Keratinocyte (primary cell): Measurements from ENCODE around the gene PHF10. TPM values are rescaled to one million over a fixed set of nuclear protein-coding genes. Genes with fewer than 3 reads are reported as not detected.

Experiments
- DNase-seq: peaks from one replicate; pipeline ENCODE4 v3.0.0-alpha.2; 2011; ENCODE audit warnings: low read depth, missing footprints, low spot score
- FAIRE-seq: peaks from 2 replicates; lab custom pipeline; 2011; peaks lifted over from hg19 to GRCh38; lab: Jason Lieb, UNC
- H2AFZ ChIP-seq: 2 replicates; pipeline ENCODE4 v1.6.0; 2012; ENCODE audit warnings: low read length, control low read depth, inconsistent platforms; ENCODE audit not compliant: control insufficient read depth
- H3K27ac ChIP-seq: 2 replicates; pipeline ENCODE4 v1.5.1; 2011; ENCODE audit warnings: low read length; ENCODE audit not compliant: control insufficient read depth, insufficient read depth
- H3K27me3 ChIP-seq: 3 replicates; pipeline ENCODE4 v1.6.0; 2011; ENCODE audit warnings: low read length; ENCODE audit not compliant: control insufficient read depth, insufficient read depth; ENCODE audit errors: extremely low read depth
- H3K36me3 ChIP-seq, 2 experiments: 2 replicates in 1 of 2; 3 replicates in 1 of 2; pipeline ENCODE4 v1.5.1; 2011; ENCODE audit warnings: low read length in 2 of 2, mild to moderate bottlenecking in 1 of 2; ENCODE audit not compliant: control insufficient read depth in 2 of 2, insufficient read depth in 2 of 2; ENCODE audit errors: extremely low read depth in 1 of 2
- H3K4me1 ChIP-seq: 3 replicates; pipeline ENCODE4 v1.5.1; 2011; ENCODE audit warnings: low read length; ENCODE audit not compliant: control insufficient read depth, insufficient read depth; ENCODE audit errors: extremely low read depth
- H3K4me2 ChIP-seq: 3 replicates; pipeline ENCODE4 v1.6.0; 2011; ENCODE audit warnings: low read depth, low read length; ENCODE audit not compliant: control insufficient read depth, insufficient read depth; ENCODE audit errors: extremely low read depth
- H3K4me3 ChIP-seq, 3 experiments: fragments of 200-600 bp in 1 of 3; sonication (generic) in 1 of 3; 2 replicates in 2 of 3; 3 replicates in 1 of 3; pipeline ENCODE4 v1.5.1; 2011 to 2016; ENCODE audit warnings: low read length in 3 of 3, mild to moderate bottlenecking in 3 of 3, control low read depth in 2 of 3, inconsistent platforms in 1 of 3, low read depth in 1 of 3, mixed read lengths in 1 of 3, mixed run types in 1 of 3, moderate library complexity in 1 of 3; ENCODE audit not compliant: control insufficient read depth in 2 of 3, insufficient read depth in 2 of 3; ENCODE audit errors: extremely low read depth in 1 of 3
- H3K79me2 ChIP-seq: 2 replicates; pipeline ENCODE4 v1.6.0; 2012; ENCODE audit warnings: low read length; ENCODE audit not compliant: control insufficient read depth, insufficient read depth
- H3K9ac ChIP-seq: 3 replicates; pipeline ENCODE4 v1.6.0; 2011; ENCODE audit warnings: low read length; ENCODE audit not compliant: control insufficient read depth, insufficient read depth; ENCODE audit errors: extremely low read depth
- H3K9me1 ChIP-seq: 3 replicates; pipeline ENCODE4 v1.6.0; 2011; ENCODE audit warnings: low read length; ENCODE audit not compliant: control insufficient read depth, insufficient read depth; ENCODE audit errors: extremely low read depth
- H3K9me3 ChIP-seq: 2 replicates; pipeline ENCODE4 v1.5.1; 2012; ENCODE audit warnings: low read depth, low read length; ENCODE audit not compliant: control insufficient read depth
- H4K20me1 ChIP-seq: 3 replicates; pipeline ENCODE4 v1.6.0; 2011; ENCODE audit warnings: low read length; ENCODE audit not compliant: control insufficient read depth, insufficient read depth; ENCODE audit errors: extremely low read depth
- EZH2 ChIP-seq: IDR thresholded peaks from one replicate; pipeline ENCODE4 v1.6.1; 2012; ENCODE audit warnings: inconsistent platforms, mild to moderate bottlenecking, low read length, moderate library complexity
- dilution Hi-C: fragments of 300-500 bp; cut with MboI; formaldehyde crosslinking; loops from one replicate; pipeline ENCODE4 v1.7.0; 2020; ENCODE audit warnings: low sequenced_read_pairs; ENCODE audit not compliant: extremely low pct_ligation_motif_present
- polyA plus RNA-seq, 5 experiments: library from polyadenylated mRNA; depleted of rRNA in 3 of 5; stranded (reverse) in 3 of 5; stranded (forward) in 1 of 5; unstranded in 1 of 5; fragments of >200 nt; gene quantifications; 1 replicate in 1 of 5; 2 replicates in 3 of 5; 3 replicates in 1 of 5; pipeline versions ENCODE4 v1.2.1 to v1.2.3, GENCODE V29; 2011 to 2012; ENCODE audit warnings: missing spikeins in 2 of 5, low read depth in 1 of 5, low replicate concordance in 1 of 5
- TF ChIP-seq, protein P1 (sequence below), 3 experiments: IDR thresholded peaks in 1 of 3; conservative IDR thresholded peaks in 1 of 3; optimal IDR thresholded peaks in 1 of 3; 2 replicates in 2 of 3; 3 replicates in 1 of 3; pipeline versions ENCODE3 to v1.5.1; 2011; ENCODE audit warnings: low read length in 3 of 3, mild to moderate bottlenecking in 3 of 3, moderate library complexity in 2 of 3, control low read depth in 1 of 3, inconsistent platforms in 1 of 3; ENCODE audit not compliant: insufficient read depth in 2 of 3; ENCODE audit errors: extremely low read depth in 1 of 3

Gene PHF10
- polyA plus RNA-seq, 1 donor (not counting 4 experiments of a cell fraction or from before 2014, with no cell fraction given), result 14.5 TPM

- Histone ChIP-seq H3K9me1 (no peaks in the 10 kb centered on the region), H2AFZ (no peak overlapping the region), H3K4me1 (no peaks in the 10 kb centered on the region), H3K4me2 (no peak overlapping the region), H4K20me1 (no peaks in the 10 kb centered on the region), H3K9ac (no peak overlapping the region), H3K9me3 (no peaks in the 10 kb centered on the region), H3K4me3 (no peak overlapping the region), H3K79me2 (peaks cover 22% of the 10 kb centered on the region), H3K27ac (no peak overlapping the region), H3K36me3 (peaks cover 3 to 5% of the 10 kb centered on the region in 2 experiments), H3K27me3 (no peaks in the 10 kb centered on the region)
- dilution Hi-C loops, result no loop called here
- FAIRE-seq (no peak), DNase-seq (no peak)
- TF ChIP-seq, protein P1, sequence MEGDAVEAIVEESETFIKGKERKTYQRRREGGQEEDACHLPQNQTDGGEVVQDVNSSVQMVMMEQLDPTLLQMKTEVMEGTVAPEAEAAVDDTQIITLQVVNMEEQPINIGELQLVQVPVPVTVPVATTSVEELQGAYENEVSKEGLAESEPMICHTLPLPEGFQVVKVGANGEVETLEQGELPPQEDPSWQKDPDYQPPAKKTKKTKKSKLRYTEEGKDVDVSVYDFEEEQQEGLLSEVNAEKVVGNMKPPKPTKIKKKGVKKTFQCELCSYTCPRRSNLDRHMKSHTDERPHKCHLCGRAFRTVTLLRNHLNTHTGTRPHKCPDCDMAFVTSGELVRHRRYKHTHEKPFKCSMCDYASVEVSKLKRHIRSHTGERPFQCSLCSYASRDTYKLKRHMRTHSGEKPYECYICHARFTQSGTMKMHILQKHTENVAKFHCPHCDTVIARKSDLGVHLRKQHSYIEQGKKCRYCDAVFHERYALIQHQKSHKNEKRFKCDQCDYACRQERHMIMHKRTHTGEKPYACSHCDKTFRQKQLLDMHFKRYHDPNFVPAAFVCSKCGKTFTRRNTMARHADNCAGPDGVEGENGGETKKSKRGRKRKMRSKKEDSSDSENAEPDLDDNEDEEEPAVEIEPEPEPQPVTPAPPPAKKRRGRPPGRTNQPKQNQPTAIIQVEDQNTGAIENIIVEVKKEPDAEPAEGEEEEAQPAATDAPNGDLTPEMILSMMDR (optimal IDR thresholded peaks at IDR 0.05 in 1 of 3, IDR thresholded peaks at IDR 0.05 in 1 of 3, conservative IDR thresholded peaks at IDR 0.05 in 1 of 3; ENCODE audit: extremely low read depth in 1 of 3, insufficient read depth in 2 of 3, low read length in 3 of 3), result no peak
- TF ChIP-seq EZH2, result no peak
Measured at GRCh38 chr6:169691260-169691659, 33.0 kb downstream of the PHF10 start.

- H2AFZ ChIP-seq, result no peak overlapping the region
- DNase-seq (no peak), FAIRE-seq (peak; percentile 62)
- H3K79me2 ChIP-seq, result peaks cover 18% of the 10 kb centered on the region
- no peaks in the 10 kb centered on the region for H4K20me1 ChIP-seq
- dilution Hi-C loops, result no loop called here
- no peak overlapping the region for H3K4me3 ChIP-seq
- no peaks in the 10 kb centered on the region for H3K27me3 ChIP-seq
- H3K36me3 ChIP-seq, result peaks cover 4 to 5% of the 10 kb centered on the region in 2 experiments
- H3K9me3 ChIP-seq, result no peaks in the 10 kb centered on the region
- H3K4me2 ChIP-seq, result no peak overlapping the region
- no peaks in the 10 kb centered on the region for H3K9me1 ChIP-seq
- no peak overlapping the region for H3K9ac ChIP-seq
- TF ChIP-seq, protein P1 (optimal IDR thresholded peaks at IDR 0.05 in 1 of 3, IDR thresholded peaks at IDR 0.05 in 1 of 3, conservative IDR thresholded peaks at IDR 0.05 in 1 of 3; ENCODE audit: extremely low read depth in 1 of 3, insufficient read depth in 2 of 3, low read length in 3 of 3), result no peak
- no peak for TF ChIP-seq EZH2
- no peaks in the 10 kb centered on the region for H3K4me1 ChIP-seq
- no peak overlapping the region for H3K27ac ChIP-seq
Measured at GRCh38 chr6:169689287-169689686, 35.0 kb downstream of the PHF10 start.
